Ovary (tissue), 9 donors: ENCODE results near the gene TRIO. TPM values are rescaled to one million over a fixed set of nuclear protein-coding genes. Genes with fewer than 3 reads are reported as not detected.
"Not testable (repeated sequence)": the region's sequence is repeated elsewhere in the genome, so short reads cannot be mapped to it uniquely, and the experiment has no call there.

ENCODE experiments used
- DNase-seq, 5 donors: peaks; one replicate each; pipeline ENCODE4 v3.0.0-alpha.2; 2019 to 2020
- H3K27ac ChIP-seq, 2 donors: fragments of 200-600 bp; one replicate each; pipeline versions ENCODE4 v1.5.1 to v1.8.0; 2019 to 2022
- H3K27me3 ChIP-seq: fragments of 200-600 bp; one replicate; pipeline ENCODE4 v1.8.0; 2022
- H3K36me3 ChIP-seq: fragments of 200-600 bp; sonication (generic); one replicate; pipeline ENCODE4 v1.5.1; 2019
- H3K4me1 ChIP-seq: one replicate; pipeline ENCODE4 v1.8.1; 2013; ENCODE audit warnings: mild to moderate bottlenecking, moderate library complexity; ENCODE audit not compliant: insufficient read depth
- H3K4me3 ChIP-seq: fragments of 200-600 bp; sonication (generic); one replicate; pipeline ENCODE4 v1.5.1; 2017
- H3K9me3 ChIP-seq, 2 donors: fragments of 200-600 bp in 1 of 2; sonication (generic) in 1 of 2; one replicate each; pipeline versions ENCODE4 v1.5.1 to v1.8.1; 2013 to 2019; ENCODE audit warnings: mild to moderate bottlenecking in 1 of 2, moderate library complexity in 1 of 2
- CTCF ChIP-seq, 3 donors: fragments of 450-650 bp in 2 of 3; fragments of 200-600 bp in 1 of 3; IDR thresholded peaks; one replicate each; pipeline versions ENCODE4 v1.5.1 to v1.8.0; 2016 to 2022; ENCODE audit warnings: antibody characterized with exemption in 3 of 3, mild to moderate bottlenecking in 1 of 3
- EP300 ChIP-seq: sonication (generic); formaldehyde crosslinking; IDR thresholded peaks from one replicate; pipeline ENCODE4 v1.6.1; 2017; ENCODE audit warnings: antibody characterized with exemption
- POLR2A ChIP-seq: fragments of 450-650 bp; IDR thresholded peaks from one replicate; pipeline ENCODE4 v1.6.1; 2017; ENCODE audit warnings: antibody characterized with exemption, mild to moderate bottlenecking, moderate library complexity
- WGBS, 3 donors: extraction: QIAGEN DNeasy Blood & Tissue Kit in 1 of 3; methylation state at CpG; one replicate each; pipeline versions ENCODE4 v1.1.5 to v1.1.7; 2013 to 2017; 5-methylcytosine and 5-hydroxymethylcytosine counted together
- intact Hi-C, 4 donors: fragments of 100-400 bp; cut with DNase I; formaldehyde crosslinking; loops; one replicate each; pipeline versions ENCODE4 v1.11.0 to v1.15.1; 2022 to 2023
- polyA plus RNA-seq, 2 donors: library from polyadenylated mRNA; stranded (reverse); fragments of 200-250 nt in 1 of 2; fragments of 350-450 nt in 1 of 2; fragmentation: Illumina TruSeq in 1 of 2; extraction: RNeasy Lipid Tissue Mini Kit (QIAGEN cat#74804) in 1 of 2; gene quantifications; one replicate each; pipeline ENCODE4 v1.2.3, GENCODE V29; 2013 to 2014
- total RNA-seq, 7 donors: library from RNA; depleted of rRNA in 2 of 7; stranded (reverse); fragments of >200 nt in 2 of 7; fragmentation: NEBNext Ultra II Directional in 3 of 7; extraction: Animal tissue kit (Norgen Biotek cat#: 25700) in 3 of 7; gene quantifications; one replicate each; pipeline versions ENCODE4 v1.1.0 to v1.2.4, GENCODE V29; 2016 to 2023
- donor health status: DM: no; HTN: no; CAD: no; lungs with moderate emphysema.
- donor health status: DM: no; HTN: no; CAD: no.
- donor health status: Bipolar disorder and iron deficiency.
- donor health status: DM: yes; HTN: yes; CAD: no.
- donor health status: DM: no; HTN: no; CAD: no.
- donor health status: DM: yes; HTN: yes; CAD: no.

TRIO gene
- total and polyA plus RNA-seq, 9 donors, result 58.4 to 268 (median 125) TPM

DNA sequence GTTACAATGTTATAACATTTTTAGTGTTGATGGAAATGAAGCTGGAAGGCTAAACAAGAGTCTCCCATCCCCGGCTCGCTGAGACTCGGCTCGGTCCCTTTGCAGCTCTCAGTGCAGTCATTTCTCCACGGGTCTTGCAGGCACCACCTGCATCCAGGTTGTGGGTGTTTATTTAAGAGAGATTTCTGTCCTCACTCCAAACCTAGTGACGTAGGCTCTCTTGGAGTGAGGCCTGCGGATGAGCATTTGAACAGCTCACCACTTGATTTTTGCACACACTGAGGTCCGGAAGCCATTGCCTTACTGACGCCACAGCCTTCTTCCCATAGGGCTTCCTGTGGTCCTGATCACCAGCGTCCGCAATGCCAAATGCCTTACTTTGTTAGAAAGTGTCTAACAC lies 240.8 kb downstream of the TRIO start:
- DNase-seq, result no peak
- TF ChIP-seq POLR2A (no peak), CTCF (IDR thresholded peaks at IDR 0.05) (no peak), EP300 (no peak)
- intact Hi-C loops, result no loop called here
- no peaks in the 10 kb centered on the region for H3K9me3 ChIP-seq
- no peaks in the 10 kb centered on the region for H3K4me1 ChIP-seq
- H3K4me3 ChIP-seq, result no peak overlapping the region
- H3K36me3 ChIP-seq, result no peaks in the 10 kb centered on the region
- no peak overlapping the region for H3K27ac ChIP-seq
- no peaks in the 10 kb centered on the region for H3K27me3 ChIP-seq
- 83 to 92% (median 84%) methylated on average over 11 of the region's 11 CpGs for WGBS, 3 donors

DNA sequence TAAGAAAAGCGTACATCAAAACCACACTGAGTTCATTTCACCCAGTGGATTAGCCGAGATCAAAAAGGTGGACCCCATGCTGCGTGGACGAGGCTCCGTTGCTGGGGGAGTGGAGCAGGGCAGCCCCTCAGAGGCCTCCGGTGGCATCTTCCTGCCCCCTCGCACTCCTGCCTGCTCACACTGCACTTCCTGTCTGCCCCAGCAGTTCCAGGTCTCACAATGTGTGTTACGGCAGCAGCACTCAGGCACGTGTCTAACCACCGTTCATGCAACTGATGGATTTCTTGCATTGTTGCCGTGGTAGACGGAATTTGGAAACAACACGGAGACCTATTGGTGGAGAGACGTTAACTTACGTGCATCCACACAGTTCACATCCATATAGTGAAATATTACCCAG lies 241.9 kb downstream of the TRIO start:
- intact Hi-C loops, result no loop called here
- no peak overlapping the region for H3K4me3 ChIP-seq
- no peak for DNase-seq
- H3K27me3 ChIP-seq, result no peaks in the 10 kb centered on the region
- H3K9me3 ChIP-seq, result no peaks in the 10 kb centered on the region
- H3K27ac ChIP-seq, result no peak overlapping the region
- H3K36me3 ChIP-seq, result no peaks in the 10 kb centered on the region
- TF ChIP-seq EP300, result no peak
- TF ChIP-seq POLR2A, result no peak
- TF ChIP-seq CTCF (IDR thresholded peaks at IDR 0.05), result no peak
- 84 to 91% (median 90%) methylated on average over 15 of the region's 15 CpGs for WGBS, 3 donors
- no peaks in the 10 kb centered on the region for H3K4me1 ChIP-seq

DNA sequence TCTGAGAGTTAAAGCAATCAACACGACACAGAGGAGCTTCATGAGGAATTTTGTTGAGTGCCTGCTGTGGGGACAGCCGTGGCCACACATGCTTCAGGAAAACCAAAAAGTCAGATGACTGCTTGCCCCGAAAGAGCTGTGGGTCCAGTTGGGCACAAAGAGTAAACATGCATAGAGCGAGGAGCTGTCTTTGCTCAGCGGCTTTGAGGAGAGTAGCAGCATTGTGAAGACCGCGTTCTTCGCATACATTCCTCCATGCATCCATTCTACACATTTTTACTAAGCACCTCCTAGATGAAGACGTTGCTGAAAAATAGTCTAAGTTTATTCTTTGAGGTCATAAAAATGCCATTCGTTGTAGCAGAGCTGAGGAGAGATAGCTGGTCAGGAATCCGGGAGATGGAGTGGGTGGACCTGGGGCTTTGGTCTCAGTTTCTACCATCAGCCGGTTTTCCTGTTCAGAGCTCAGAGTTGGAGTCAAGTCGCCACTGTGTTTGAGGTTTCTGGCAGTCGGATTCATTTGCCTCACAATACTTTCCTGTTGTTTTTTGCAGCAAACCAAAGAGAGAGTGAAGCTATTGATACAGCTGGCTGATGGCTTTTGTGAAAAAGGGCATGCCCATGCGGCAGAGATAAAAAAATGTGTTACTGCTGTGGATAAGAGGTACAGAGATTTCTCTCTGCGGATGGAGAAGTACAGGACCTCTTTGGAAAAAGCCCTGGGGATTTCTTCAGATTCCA lies 243.9 kb downstream of the TRIO start:
- 74 to 79% (median 77%) methylated on average over 16 of the region's 16 CpGs for WGBS, 3 donors
- Histone ChIP-seq H3K4me3 (no peak overlapping the region), H3K36me3 (no peaks in the 10 kb centered on the region), H3K4me1 (no peaks in the 10 kb centered on the region), H3K27ac (no peak overlapping the region), H3K9me3 (no peaks in the 10 kb centered on the region), H3K27me3 (no peaks in the 10 kb centered on the region)
- no peak for TF ChIP-seq EP300
- TF ChIP-seq POLR2A, result no peak
- no peak for TF ChIP-seq CTCF (IDR thresholded peaks at IDR 0.05)
- DNase-seq, result no peak
- intact Hi-C loops, result no loop called here

DNA sequence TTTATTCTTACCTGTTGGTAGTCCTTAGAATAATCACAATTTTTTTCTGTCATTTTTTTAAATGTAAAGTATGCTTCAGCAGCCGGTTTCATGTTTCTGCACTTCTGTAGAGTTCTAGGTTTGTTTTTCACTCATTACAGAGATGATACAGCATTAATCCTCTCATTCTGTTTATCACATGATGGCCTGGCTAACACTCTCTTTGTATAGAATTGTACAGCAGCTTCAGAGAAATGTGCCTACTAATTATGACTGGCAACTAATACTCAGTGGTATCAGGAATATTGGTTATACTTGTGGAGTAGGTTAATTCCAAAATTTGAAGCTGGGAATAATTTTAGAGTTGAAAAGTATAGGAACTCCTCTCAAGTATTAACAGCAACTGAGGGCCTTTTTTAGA lies 245.6 kb downstream of the TRIO start:
- intact Hi-C loops, result no loop called here
- no peaks in the 10 kb centered on the region for H3K4me1 ChIP-seq
- no peak for DNase-seq
- H3K4me3 ChIP-seq, result no peak overlapping the region
- TF ChIP-seq EP300 (no peak), POLR2A (no peak), CTCF (IDR thresholded peaks at IDR 0.05) (no peak)
- no peaks in the 10 kb centered on the region for H3K9me3 ChIP-seq
- no peak overlapping the region for H3K27ac ChIP-seq
- 80 to 89% (median 82%) methylated on average over 1 of the region's 1 CpG for WGBS, 3 donors
- H3K36me3 ChIP-seq, result no peaks in the 10 kb centered on the region
- no peaks in the 10 kb centered on the region for H3K27me3 ChIP-seq

DNA sequence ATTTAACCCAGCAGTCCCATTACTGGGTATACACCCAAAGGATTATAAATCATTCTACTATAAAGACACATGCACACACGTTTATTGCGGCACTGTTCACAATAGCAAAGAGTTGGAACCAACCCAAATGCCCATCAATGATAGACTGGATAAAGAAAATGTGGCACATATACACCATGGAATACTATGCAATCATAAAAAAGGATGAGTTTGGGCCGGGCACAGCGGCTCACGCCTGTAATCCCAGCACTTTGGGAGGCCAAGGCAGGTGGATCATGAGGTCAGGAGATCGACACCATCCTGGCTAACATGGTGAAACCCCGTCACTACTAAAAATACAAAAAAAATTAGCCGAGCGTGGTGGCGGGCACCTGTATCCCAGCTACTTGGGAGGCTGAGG lies 249.4 kb downstream of the TRIO start:
- H3K9me3 ChIP-seq, DNase-seq, H3K27ac ChIP-seq, intact Hi-C loops, H3K4me1 ChIP-seq, H3K27me3 ChIP-seq, H3K4me3 ChIP-seq, H3K36me3 ChIP-seq: not testable (repeated sequence)
- 97 to 98% (median 98%) methylated on average over 10 of the region's 10 CpGs for WGBS, 3 donors
